Neuronal stem cell (in vitro differentiated cells): Measurements from ENCODE around the gene SPOCD1.
A peak's percentile ranks its signal among the peaks of the same experiment; 100 is the strongest.

ENCODE experiments used
- DNase-seq: peaks from one replicate; pipeline ENCODE4 v3.0.0-alpha.2; 2013; ENCODE audit warnings: low spot score
- H2AFZ ChIP-seq: one replicate; pipeline ENCODE4 v1.6.1; 2013; ENCODE audit warnings: mild to moderate bottlenecking, low read length, inconsistent platforms
- H2AK5ac ChIP-seq: 2 replicates; pipeline ENCODE4 v1.6.1; 2013; ENCODE audit warnings: low read depth, mild to moderate bottlenecking, inconsistent platforms, low read length, moderate library complexity, mixed read lengths
- H2BK120ac ChIP-seq: 2 replicates; pipeline ENCODE4 v1.6.1; 2013; ENCODE audit warnings: low read depth, mild to moderate bottlenecking, inconsistent platforms, low read length, moderate library complexity, mixed read lengths
- H2BK12ac ChIP-seq: one replicate; pipeline ENCODE4 v1.6.1; 2013; ENCODE audit warnings: low read length, inconsistent platforms
- H2BK15ac ChIP-seq: 2 replicates; pipeline ENCODE4 v1.6.1; 2013; ENCODE audit warnings: mild to moderate bottlenecking, low read length, inconsistent platforms, mixed read lengths
- H2BK5ac ChIP-seq: one replicate; pipeline ENCODE4 v1.6.1; 2013; ENCODE audit warnings: inconsistent platforms, mild to moderate bottlenecking, low read length, moderate library complexity
- H3K14ac ChIP-seq: one replicate; pipeline ENCODE4 v1.6.1; 2013; ENCODE audit warnings: low read length, inconsistent platforms
- H3K18ac ChIP-seq: 2 replicates; pipeline ENCODE4 v1.6.1; 2013; ENCODE audit warnings: low read length, inconsistent platforms
- H3K23ac ChIP-seq: 2 replicates; pipeline ENCODE4 v1.6.1; 2013; ENCODE audit warnings: low read depth, mild to moderate bottlenecking, mixed read lengths, low read length, inconsistent platforms; ENCODE audit not compliant: poor library complexity
- H3K27ac ChIP-seq: replicated peaks from 3 replicates; pipeline ENCODE4 v1.5.1; 2013; ENCODE audit warnings: low read length, inconsistent platforms
- H3K27me3 ChIP-seq, 3 experiments: 2 replicates each; pipeline ENCODE4 v1.6.1; 2013; ENCODE audit warnings: low read length in 3 of 3, mild to moderate bottlenecking in 2 of 3, inconsistent platforms in 1 of 3, low read depth in 1 of 3, mixed read lengths in 1 of 3, moderate library complexity in 1 of 3; ENCODE audit not compliant: control insufficient read depth in 3 of 3, insufficient read depth in 3 of 3
- H3K36me3 ChIP-seq, 2 donors: replicated peaks in 1 of 2; 2 replicates each; pipeline ENCODE4 v1.6.1; 2013; ENCODE audit warnings: low read length in 2 of 2; ENCODE audit not compliant: control insufficient read depth in 2 of 2, insufficient read depth in 2 of 2
- H3K4ac ChIP-seq: 2 replicates; pipeline ENCODE4 v1.6.1; 2013; ENCODE audit warnings: inconsistent platforms, mild to moderate bottlenecking, low read length, moderate library complexity
- H3K4me1 ChIP-seq, 2 donors: 1 replicate in 1 of 2; 2 replicates in 1 of 2; pipeline ENCODE4 v1.6.1; 2013; ENCODE audit warnings: low read length in 2 of 2, low read depth in 1 of 2; ENCODE audit not compliant: control insufficient read depth in 2 of 2, insufficient read depth in 1 of 2
- H3K4me2 ChIP-seq: one replicate; pipeline ENCODE4 v1.6.1; 2013; ENCODE audit warnings: mild to moderate bottlenecking, low read length, inconsistent platforms; ENCODE audit not compliant: insufficient read depth, poor library complexity, severe bottlenecking
- H3K4me3 ChIP-seq, 2 donors: 2 replicates each; pipeline ENCODE4 v1.5.1; 2013; ENCODE audit warnings: low read length in 2 of 2, mild to moderate bottlenecking in 2 of 2, inconsistent platforms in 1 of 2, moderate library complexity in 1 of 2
- H3K79me1 ChIP-seq: one replicate; pipeline ENCODE4 v1.6.1; 2013; ENCODE audit warnings: low read depth, mild to moderate bottlenecking, inconsistent platforms, low read length, moderate library complexity
- H3K9ac ChIP-seq: one replicate; pipeline ENCODE4 v1.6.1; 2013; ENCODE audit warnings: mild to moderate bottlenecking, low read depth, low read length, inconsistent platforms; ENCODE audit not compliant: poor library complexity
- H3K9me3 ChIP-seq, 2 donors: replicated peaks in 1 of 2; 2 replicates each; pipeline versions ENCODE3 to v1.6.1; 2013; ENCODE audit warnings: low read length in 2 of 2, mild to moderate bottlenecking in 2 of 2, inconsistent platforms in 1 of 2, low read depth in 1 of 2, mixed read lengths in 1 of 2, moderate library complexity in 1 of 2; ENCODE audit not compliant: control insufficient read depth in 2 of 2, insufficient read depth in 1 of 2
- H4K8ac ChIP-seq: one replicate; pipeline ENCODE4 v1.6.1; 2013; ENCODE audit warnings: low read depth, mild to moderate bottlenecking, inconsistent platforms, low read length, moderate library complexity
- H4K91ac ChIP-seq: one replicate; pipeline ENCODE4 v1.6.1; 2013; ENCODE audit warnings: low read length, low read depth, mild to moderate bottlenecking, inconsistent platforms; ENCODE audit not compliant: poor library complexity
- WGBS, 2 donors: extraction: QIAGEN DNeasy Blood & Tissue Kit; methylation state at CpG; one replicate each; pipeline ENCODE4 v1.1.7; 2013; ENCODE audit warnings: missing lambda C conversion rate in 2 of 2, mixed read lengths in 1 of 2; ENCODE audit not compliant: insufficient read length in 2 of 2, insufficient replicate concordance in 1 of 2; ENCODE audit errors: extremely low coverage in 2 of 2; 5-methylcytosine and 5-hydroxymethylcytosine counted together

The SPOCD1 gene

GRCh38 chr1:31765041-31765467 lies 50.8 kb downstream of the SPOCD1 start:
- no peak overlapping the region for H3K27ac ChIP-seq
- H3K4me1 ChIP-seq, result peaks cover 38 to 44% of the 10 kb centered on the region in 2 donors
- no peak overlapping the region for H2BK5ac ChIP-seq
- no peak overlapping the region for H4K8ac ChIP-seq
- no peak overlapping the region for H2BK15ac ChIP-seq
- H2AFZ ChIP-seq, result no peak overlapping the region
- H3K18ac ChIP-seq, result peak overlapping the region; percentile 15
- H3K14ac ChIP-seq, result no peak overlapping the region
- H3K79me1 ChIP-seq, result no peaks in the 10 kb centered on the region
- no peaks in the 10 kb centered on the region for H3K36me3 ChIP-seq
- no peak overlapping the region for H2BK120ac ChIP-seq
- no peaks in the 10 kb centered on the region for H3K9me3 ChIP-seq
- no peak overlapping the region for H4K91ac ChIP-seq
- no peak overlapping the region for H3K4me2 ChIP-seq
- H2AK5ac ChIP-seq, result peak overlapping the region; percentile 57
- no CpG with 5 or more reads among the region's 5 CpGs for WGBS, 2 donors
- peak overlapping the region; percentile 34 for H2BK12ac ChIP-seq
- peaks cover 0 to 71% (median 15%) of the 10 kb centered on the region in 3 experiments for H3K27me3 ChIP-seq
- H3K4ac ChIP-seq, result no peak overlapping the region
- no peak overlapping the region for H3K9ac ChIP-seq
- H3K23ac ChIP-seq, result peak overlapping the region; percentile 40
- no peak for DNase-seq
- peak overlapping the region; percentile 41 to 78 for H3K4me3 ChIP-seq

GRCh38 chr1:31764312-31765040 lies 51.3 kb downstream of the SPOCD1 start, which contains the start of gene ADGRB2:
Gene ADGRB2, minus strand, starts transcription at chr1:31764340. Its CDS starts 7,119 bp downstream, at chr1:31757221.
- Histone ChIP-seq H3K14ac (no peak within 1 kb of the TSS), H3K4me3 (peak within 1 kb of the TSS; percentile 41 to 90), H4K8ac (no peak within 1 kb of the TSS), H2BK5ac (peak within 1 kb of the TSS; percentile 54), H2AK5ac (peak within 1 kb of the TSS; percentile 57), H3K4me2 (peak within 1 kb of the TSS; percentile 100), H3K4ac (no peak within 1 kb of the TSS), H3K18ac (peak within 1 kb of the TSS; percentile 93), H3K9me3 (no peaks in the 10 kb centered on the region), H3K4me1 (peaks cover 41 to 43% of the 10 kb centered on the region in 2 donors), H3K27ac (no peak within 1 kb of the TSS), H3K79me1 (no peaks in the 10 kb centered on the region), H2BK15ac (peak within 1 kb of the TSS; percentile 70), H4K91ac (no peak within 1 kb of the TSS), H2AFZ (peak within 1 kb of the TSS; percentile 90), H2BK120ac (no peak within 1 kb of the TSS), H2BK12ac (peak within 1 kb of the TSS; percentile 34), H3K9ac (peak within 1 kb of the TSS; percentile 61), H3K27me3 (peaks cover 0 to 65% (median 15%) of the 10 kb centered on the region in 3 experiments), H3K36me3 (no peaks in the 10 kb centered on the region), H3K23ac (peak within 1 kb of the TSS; percentile 56)
- WGBS, 2 donors, result no CpG with 5 or more reads among the region's 59 CpGs
- no peak for DNase-seq

- Histone ChIP-seq H3K4me3 (peak overlapping the region; percentile 41 to 90), H4K91ac (no peak overlapping the region), H2BK5ac (no peak overlapping the region), H2AK5ac (peak overlapping the region; percentile 54), H3K4me2 (peak overlapping the region; percentile 100), H2AFZ (peak overlapping the region; percentile 90), H3K4me1 (peaks cover 47% of the 10 kb centered on the region in 2 donors), H3K27ac (no peak overlapping the region), H3K27me3 (peaks cover 0 to 58% (median 15%) of the 10 kb centered on the region in 3 experiments), H4K8ac (no peak overlapping the region), H3K9me3 (no peaks in the 10 kb centered on the region), H3K36me3 (no peaks in the 10 kb centered on the region), H3K23ac (peak overlapping the region; percentile 56), H3K79me1 (no peaks in the 10 kb centered on the region), H3K14ac (no peak overlapping the region), H2BK15ac (no peak overlapping the region), H3K9ac (peak overlapping the region; percentile 61), H3K4ac (no peak overlapping the region), H3K18ac (peak overlapping the region; percentile 93), H2BK120ac (no peak overlapping the region), H2BK12ac (no peak overlapping the region)
- no peak for DNase-seq
- WGBS, 2 donors, result no CpG with 5 or more reads among the region's 93 CpGs
These were observed 52.0 kb downstream of the SPOCD1 start for GRCh38 chr1:31763671-31764311.
